ENCODE data around the gene MMAB. TPM values are rescaled to one million over a fixed set of nuclear protein-coding genes. Genes with fewer than 3 reads are reported as not detected.
A peak's percentile ranks its signal among the peaks of the same experiment; 100 is the strongest.
"Not testable (repeated sequence)": the region's sequence is repeated elsewhere in the genome, so short reads cannot be mapped to it uniquely, and the experiment has no call there.

The MMAB gene
- polyA plus RNA-seq, 12 donors = 18.4 to 126 (median 24.2) TPM

- DNase-seq = no peak
These were observed 32.4 kb upstream of the MMAB start for GRCh38 chr12:109605599-109606228.

- DNase-seq = no peak
These were observed 31.7 kb upstream of the MMAB start for GRCh38 chr12:109605016-109605415.

DNA sequence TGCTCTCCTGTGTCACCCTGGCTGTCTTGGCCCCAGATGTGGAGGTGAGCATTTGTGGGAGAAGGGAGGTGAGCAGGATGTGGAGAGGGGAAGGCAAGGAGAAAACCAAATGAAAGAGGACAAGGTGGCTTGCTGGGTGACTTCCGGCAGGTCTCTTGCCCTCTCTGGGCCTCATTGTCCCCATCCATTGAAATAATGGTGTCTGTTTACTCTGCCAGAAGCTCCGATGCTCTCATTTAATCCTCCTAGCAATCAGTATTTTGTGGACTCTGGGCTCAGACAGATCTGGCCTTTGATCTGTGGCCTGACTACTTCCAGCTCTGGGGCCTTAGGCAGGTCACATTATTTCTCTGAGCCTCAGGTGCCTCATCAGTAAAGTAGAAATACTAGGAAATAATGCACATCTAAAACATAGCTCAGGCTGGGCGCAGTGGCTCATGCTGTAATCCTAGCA is 30.9 kb upstream of the MMAB start:
- DNase-seq = no peak

DNA sequence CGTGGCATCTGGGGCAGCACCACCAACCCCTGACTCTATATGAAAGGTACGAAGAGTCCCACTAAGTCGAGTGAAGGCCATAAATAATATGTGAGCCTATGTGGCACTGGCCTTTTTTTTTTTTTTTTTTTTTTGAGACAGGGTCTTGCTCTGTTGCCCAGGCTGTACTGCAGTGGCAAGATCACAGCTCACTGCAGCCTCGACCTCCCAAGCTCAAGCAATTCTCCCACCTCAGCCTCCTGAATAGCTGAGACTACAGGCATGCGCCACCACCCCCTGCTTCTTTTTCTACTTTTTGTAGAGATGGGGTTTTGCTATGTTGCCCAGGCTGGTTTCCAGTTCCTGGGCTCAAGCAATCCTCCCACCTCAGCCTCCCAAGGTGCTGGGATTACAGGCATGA is 28.8 kb upstream of the MMAB start:
- not testable (repeated sequence) for DNase-seq

GRCh38 chr12:109601557-109601956 is 28.3 kb upstream of the MMAB start:
- DNase-seq = no peak

DNA sequence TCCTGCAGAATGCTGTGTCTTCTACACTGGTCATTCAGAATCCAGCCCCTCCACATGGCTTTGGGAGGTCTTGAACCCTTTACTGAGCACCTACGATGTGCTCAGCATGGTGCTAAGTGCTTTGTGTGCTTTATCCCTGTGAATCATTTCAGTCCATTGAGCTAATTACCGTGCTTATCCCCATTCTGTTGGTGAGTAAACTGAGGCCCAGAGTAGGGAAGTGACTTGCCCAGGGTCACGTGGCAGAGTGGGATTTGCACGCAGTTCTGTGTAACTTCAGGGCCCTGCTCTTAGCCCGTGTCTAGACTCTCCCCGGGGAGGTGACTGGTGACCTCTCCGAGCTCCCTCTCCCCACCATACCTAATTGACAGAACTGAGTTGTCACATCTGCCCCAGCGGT is 27.7 kb upstream of the MMAB start:
- DNase-seq = no peak

DNA sequence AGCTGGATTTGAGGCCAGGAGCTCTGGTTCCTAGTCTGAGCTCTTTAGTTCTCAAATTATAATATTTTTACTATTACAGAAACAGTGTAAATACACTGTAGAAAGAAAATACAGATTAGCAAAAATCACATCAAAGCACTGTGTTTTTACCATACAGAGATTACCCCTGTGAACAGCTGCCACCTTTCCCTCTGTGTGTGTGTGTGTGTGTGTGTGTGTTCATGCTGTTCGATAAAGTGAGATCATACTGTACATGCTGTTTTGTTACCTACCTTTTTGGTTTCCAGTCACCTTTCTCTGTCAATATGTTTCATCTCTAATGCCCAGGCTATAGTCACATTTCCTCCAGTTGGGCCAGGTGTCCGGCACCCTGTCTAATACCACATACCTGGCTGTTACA is 27.2 kb upstream of the MMAB start:
- DNase-seq = no peak

- no peak for DNase-seq
These were observed 25.8 kb upstream of the MMAB start for GRCh38 chr12:109599087-109599486.

- DNase-seq = no peak
These were observed 25.1 kb upstream of the MMAB start for GRCh38 chr12:109598428-109598854.

DNA sequence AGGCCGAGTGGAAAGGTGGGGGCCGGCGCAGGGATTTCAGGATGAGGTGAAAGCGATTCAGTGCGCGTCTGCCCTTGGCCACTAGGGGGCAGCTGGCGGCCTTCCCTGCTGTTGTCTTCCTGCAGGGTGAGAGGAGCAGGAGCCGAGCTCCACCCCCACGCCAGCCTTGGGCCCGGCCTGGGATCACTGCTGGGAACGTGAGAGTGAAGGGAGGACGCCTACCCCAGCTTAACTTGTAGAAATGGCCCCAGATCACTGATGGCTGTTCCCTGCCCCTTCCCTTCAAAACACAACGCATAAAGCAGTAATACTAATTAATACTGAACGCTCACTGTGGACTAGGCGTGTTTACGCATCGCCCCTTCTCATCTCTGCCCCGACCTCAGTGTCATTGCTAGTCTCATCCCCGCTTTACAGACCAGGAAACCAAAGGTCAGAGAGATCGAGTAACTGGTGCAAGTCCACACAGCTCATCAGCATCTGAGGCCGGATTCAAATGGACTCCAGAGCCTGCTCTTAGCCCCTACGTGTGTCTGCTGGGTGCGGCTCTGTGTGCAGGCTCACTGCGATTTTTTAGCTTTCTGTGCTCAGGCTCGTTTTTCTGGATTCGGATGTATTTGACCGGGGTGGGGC is 24.6 kb upstream of the MMAB start:
- DNase-seq = peak; percentile 90

DNA sequence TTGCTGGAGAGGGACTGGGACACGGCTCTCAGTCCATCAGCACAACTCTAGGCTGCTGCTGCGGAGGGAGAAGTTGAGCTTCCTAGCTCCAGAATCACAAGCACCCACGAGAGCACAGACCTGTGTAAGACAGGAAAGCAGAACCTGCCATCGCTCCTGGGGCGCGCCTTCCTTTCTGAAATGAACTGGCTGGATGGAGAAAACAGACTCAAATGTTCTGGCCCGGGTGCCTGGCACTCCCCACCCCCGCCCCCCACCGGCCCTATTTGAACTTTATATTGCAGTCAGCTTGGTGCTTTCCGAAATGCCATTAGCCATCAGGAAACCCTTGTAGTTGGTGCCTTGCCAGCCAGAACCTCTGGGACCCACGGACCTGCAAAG is 24.1 kb upstream of the MMAB start:
- no peak for DNase-seq

DNA sequence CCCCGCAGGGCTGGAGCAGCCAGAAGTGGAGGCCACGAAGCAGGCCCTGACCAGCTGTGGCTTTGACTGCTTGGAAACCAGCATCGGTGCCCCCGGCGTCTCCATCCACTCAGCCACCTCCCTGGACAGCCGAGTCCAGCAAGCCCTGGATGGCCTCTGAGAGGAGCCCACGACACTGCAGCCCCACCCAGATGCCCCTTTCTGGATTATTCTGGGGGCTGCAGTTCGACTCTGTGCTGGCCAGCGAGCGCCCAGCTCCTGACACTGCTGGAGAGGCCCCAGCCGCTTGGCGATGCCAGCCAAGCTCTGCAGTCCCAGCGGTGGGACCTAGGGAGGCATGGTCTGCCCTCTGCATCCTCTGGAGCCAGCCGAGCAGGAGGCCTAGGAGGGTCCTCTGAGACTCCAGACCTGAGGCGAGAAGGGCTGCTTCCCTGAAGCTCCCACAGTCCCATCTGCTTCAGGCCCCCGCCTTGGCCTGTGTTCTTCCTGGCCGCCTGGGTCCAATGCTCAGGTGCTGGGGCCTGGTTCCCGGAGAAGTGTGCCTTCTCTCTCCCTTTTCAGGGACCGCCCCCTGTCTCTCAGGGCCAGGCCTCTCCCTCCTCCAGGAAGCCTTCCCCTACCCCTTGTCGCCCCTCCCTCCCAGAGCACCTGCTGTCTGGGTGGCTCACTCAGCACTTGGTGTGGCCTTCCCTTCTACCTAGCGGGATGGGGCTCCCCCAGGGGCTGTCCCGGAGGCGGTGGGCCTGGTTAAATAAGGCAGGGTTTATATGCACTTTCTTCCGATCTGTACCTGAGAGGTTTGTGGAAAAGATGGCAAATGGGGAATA is 23.3 kb upstream of the MMAB start:
- DNase-seq = no peak

- no peak for DNase-seq
These were observed 22.1 kb upstream of the MMAB start for GRCh38 chr12:109595321-109595902.

DNA sequence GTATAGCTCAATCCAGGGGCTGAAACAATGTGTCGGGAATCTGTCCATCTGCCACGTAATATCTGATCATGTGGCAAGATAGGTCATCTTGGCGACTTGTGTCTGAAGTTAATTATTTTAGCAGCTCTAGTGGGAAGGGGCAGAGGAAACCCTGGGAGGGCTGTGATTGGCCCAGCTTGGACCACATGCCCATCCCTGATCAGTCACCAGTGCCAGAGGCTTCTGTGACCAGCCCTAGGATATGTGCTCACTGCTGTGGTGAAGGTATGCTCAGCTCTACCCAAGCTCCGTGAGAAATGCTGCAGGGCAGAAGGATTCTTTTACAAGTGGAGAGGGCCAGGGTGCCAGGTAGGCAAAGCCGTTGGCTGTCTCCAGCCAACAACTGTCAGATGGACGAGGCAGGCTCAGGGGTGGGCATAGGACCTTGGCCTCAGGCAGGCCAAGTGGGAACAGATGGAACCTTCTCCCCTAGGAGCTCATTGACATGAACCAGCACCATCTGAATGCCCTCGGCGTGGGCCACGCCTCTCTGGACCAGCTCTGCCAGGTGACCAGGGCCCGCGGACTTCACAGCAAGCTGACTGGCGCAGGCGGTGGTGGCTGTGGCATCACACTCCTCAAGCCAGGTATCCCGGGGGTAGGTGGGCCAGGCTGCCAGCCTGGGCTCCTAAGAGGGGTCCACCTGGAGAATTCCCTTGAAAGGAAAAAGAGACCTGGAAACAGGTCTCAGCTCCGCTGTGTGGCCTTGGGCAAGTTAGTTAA is 21.4 kb upstream of the MMAB start:
- DNase-seq = no peak

DNA sequence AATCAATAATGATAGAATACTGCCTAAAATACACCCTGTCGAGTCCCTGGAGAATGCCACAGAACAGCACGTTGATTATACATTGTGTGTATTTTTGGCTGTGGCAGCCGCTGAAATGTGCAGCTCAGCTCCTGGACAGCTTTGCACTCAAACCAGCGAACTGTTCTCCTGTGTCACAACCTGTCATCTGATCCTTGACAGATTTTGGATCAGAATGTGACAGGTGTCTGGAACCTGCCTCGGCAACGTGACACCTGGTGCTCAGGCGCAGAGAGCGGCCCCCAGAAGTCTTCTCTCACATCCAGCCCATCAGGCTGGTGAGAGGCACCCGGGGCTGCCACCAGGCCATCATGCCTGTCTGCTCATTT is 19.6 kb upstream of the MMAB start:
- DNase-seq = no peak

DNA sequence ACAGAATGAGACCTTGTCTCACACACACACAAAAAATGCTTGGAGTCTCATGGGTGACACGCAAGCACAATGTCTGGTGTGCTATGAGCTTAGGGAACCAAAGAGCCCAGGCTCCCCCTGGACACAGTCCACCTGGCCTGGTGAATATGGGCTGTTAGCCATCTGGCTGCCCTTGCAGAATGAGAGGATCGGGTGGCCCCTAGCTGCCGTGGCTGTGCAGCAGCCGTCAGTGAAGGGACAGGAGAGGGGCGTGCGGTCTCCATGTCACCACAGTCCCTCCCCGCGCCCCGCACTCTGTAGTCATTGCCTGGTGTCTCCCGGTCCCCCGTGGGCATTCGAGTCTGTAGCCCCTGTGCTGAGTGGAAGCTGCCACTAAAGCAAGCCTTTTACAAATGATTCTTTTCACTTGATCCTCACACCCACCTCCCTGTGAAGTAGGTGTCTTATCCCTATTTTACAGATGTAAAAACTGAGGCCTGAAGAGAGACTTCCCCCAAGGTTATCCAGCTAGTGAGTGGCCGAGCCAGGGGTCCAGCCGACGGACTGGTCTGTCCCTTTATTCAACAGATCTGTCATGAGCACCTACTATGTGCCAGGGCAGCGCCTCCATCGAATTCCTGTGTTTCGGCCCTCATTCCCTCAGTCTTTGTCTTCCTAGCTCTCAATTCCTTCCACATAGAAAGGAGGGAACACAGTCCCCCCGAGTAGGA is 19.0 kb upstream of the MMAB start:
- no peak for DNase-seq

- DNase-seq = no peak
These were observed 17.7 kb upstream of the MMAB start for GRCh38 chr12:109591041-109591440.

- DNase-seq = no peak
These were observed 17.3 kb upstream of the MMAB start for GRCh38 chr12:109590566-109590965.

DNA sequence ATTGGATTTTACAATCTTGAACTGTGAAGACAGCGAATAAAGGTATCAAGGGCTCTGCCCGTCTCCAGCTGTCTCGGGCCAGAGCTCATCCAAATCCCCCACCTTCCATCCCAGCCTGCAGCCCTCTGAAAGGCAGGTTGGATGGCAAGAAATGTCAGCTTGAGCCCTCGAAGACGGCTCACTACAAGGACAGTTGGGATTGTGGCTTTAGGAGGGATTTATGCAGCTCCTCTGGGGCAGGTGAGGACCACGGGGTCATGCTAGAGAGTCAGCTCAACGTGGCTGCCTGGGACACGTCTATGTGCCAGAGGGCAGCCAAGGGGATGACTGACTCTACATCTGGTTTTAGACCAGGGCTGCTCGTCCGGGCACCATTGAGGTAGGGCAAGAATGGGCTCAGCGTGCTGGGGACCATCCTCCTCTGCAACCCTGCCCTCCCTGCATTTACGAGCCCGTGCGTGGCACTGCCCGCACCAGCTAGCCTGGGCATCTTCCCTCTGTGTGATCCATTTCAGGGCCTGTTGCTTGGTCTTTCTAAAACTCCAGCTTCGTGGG is 16.5 kb upstream of the MMAB start:
- no peak for DNase-seq

DNA sequence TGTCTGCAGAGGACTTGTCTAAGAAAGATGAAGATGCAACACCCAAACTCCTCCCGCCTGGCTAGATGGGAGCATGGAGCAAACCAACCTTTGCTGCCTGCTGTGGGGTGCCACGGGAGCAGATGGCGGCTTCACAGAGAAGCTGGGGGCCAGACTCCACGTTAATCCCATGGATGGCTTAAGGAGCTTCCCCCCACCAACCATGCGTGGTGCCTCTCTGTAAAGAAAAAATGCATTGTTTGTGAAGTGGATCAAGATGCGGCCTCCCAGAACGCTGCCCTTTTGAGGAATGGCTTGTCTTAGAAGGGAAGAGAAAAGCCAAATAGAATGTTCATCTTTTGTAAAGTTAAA is 15.9 kb upstream of the MMAB start:
- no peak for DNase-seq
